NCI-H526 treated with DMSO at 0.1 percent for 48 hours (cell line): ENCODE results near the gene LUZP2.

Source experiments
- DNase-seq: peaks from one replicate; lab custom pipeline; 2025; lab: John Stamatoyannopoulos, UW

Gene LUZP2

DNA sequence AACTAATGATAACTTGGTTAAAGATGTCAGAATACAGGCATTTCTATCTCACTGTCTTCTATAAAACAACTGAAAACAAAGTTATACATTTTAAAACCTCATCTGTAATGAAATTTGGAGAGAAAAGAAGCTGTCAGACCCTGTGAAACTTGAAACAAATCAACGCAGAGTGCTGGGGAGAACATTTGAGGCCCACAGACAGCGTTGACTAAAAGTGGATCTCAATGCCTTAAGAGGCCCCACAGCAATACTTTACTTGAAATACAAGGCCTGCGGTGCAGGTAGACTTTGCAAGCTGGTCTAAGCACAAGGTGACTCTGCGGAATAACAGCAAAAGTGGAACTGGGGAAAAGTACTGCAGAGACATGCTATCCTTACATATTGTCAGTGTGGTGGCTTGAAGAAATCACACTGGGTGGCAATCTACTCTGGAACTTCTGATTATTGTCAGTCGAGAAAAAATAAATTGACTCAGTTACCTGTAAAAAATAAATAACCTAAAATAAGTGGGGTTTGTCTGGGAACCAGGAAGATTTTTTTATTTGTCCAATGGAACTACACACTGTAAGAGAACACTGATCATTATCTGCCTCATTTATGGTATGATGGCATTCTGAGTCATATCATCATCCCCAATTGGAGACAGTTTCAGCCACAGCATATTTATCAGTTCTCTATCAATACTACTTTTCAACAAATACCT lies 138.9 kb downstream of the LUZP2 start:
- no peak for DNase-seq

GRCh38 chr11:24636291-24636629 lies 139.4 kb downstream of the LUZP2 start:
- DNase-seq: no peak

- DNase-seq: no peak
These were observed 140.7 kb downstream of the LUZP2 start for GRCh38 chr11:24637520-24637919.

DNA sequence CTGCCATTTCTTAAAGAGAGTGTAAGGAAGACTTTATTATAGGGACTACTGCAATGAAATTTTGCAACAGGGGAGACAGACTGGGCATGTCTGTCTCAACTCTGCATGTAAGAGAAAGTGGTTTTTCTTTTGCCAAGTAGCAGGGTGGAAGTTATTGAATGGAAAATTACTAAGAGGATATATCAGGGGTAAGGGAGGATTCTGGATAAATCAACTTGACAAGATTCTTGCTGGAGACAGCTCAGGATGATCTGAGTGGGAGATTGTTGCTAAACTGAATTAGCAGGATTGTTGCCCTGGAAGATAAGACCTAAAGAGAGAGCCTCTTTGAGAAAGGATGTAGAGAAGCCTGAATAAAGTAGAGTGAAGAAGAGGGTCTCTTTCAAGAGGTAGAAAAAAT lies 145.8 kb downstream of the LUZP2 start:
- DNase-seq: no peak

DNA sequence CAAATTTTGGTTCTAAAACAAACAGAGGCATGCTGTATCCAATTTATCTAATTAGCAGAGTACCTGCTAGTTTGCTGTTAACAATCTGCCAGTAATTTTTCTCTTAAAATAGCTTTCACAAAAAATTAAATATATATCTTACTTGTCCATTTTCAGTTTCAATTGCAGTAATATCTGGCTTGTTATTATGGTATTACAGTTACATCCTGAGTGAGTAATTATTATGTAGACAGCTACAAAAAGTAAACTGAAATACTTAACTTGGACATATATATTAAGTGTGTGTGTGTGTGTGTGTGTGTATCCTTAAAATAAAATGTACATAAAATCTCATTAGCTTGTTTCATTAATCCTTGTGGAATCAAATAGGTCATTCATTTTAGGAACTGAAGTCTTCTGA lies 148.7 kb downstream of the LUZP2 start:
- no peak for DNase-seq

DNA sequence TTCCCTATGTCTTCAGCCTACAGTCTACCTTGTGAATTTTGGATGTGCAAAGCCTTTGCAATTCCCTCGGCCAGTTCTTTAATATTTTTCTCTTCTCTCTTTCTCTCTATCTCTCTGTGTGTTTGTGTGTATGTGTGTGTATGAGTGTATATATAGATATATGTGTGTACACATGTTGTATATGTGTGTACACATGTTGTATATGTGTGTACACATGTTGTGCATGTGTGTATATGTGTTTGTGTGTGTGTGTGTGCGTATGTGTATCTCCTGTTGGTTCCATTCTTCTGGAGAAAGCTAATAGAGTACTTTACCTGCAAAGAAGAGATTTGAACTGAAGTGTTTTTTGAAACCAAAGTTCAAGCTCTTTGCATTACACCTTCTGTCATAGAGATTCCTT lies 155.0 kb downstream of the LUZP2 start:
- no peak for DNase-seq

DNA sequence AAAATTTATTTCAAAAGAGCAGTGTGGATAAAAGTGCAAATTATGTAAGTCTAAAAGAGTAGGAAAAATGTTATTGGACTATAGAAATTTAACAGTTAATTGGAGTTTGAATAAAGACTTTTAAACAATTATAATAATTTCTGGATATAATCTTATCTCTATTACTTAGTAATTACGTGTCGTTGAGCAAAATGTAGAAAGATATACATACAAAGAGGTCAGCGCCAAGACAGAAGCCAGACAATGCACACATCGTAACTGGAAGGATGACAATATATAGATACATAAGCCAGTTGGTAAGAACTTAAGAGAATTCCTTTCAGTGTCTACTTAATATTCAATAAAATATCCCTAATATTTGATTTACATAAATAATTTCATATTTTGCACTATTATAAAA lies 157.0 kb downstream of the LUZP2 start:
- no peak for DNase-seq

DNA sequence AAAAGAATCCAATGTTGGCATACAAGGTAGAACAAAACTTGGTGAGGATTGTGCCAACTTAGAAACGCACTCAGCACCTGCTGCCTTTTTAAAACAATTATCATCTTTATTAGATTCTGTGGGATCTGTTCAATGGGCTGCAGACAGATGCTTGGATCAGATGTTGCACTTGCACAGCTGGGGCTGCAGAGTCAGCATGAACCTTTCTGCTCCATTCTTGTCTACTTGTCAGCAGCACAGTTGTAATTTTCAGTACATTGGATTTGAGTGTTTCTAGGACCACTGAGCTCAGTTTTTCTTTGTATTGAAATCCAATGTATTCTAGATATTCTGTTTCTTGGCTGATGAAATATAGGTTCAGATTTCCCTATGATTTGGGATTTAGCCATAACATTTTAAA lies 164.5 kb downstream of the LUZP2 start:
- no peak for DNase-seq

DNA sequence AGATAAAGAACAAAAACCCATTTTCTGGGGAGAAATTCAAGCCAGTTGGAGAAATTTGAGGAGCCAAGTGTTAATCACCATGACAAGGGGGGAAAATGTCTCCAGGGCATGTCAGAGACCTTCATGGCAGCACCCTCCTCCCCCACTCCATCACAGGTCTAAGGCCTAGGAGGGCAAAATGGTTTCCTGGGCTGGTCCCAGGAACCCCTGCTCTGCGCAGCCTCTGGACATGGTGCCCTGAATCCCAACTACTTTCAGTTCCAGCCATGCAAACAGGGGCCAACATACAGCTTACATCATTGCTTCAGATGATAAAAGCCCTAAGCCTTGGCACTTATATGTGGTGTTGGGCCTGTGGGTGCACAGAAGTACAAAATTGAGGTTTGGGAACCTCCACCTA lies 167.5 kb downstream of the LUZP2 start:
- DNase-seq: no peak

DNA sequence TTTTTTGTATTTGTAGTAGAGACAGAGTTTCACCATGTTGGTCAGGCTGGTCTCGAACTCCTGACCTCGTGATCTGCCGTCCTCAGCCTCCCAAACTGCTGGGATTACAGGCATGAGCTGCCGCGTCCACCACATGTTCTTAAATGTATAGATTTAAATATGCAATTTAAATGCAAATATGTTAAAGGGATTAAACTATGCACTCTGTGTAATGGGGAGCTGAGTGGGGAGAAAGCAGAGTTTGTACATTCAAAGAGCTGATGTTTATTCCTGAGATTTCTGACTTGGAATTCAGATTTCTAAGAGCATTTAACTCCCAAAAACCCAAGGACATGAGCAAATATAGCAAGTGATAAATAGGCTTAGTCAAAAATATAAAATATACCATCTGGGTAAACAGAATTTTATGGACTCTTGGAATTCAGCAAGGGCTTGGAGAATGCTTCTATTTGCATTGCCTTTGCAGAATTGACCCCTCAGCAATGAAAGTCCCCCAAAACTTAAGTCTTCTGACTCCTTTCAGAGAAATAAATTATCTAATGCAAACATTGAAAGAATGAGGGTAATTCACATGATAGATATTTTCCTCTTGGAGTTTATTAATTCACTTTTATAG lies 170.6 kb downstream of the LUZP2 start:
- DNase-seq: no peak

DNA sequence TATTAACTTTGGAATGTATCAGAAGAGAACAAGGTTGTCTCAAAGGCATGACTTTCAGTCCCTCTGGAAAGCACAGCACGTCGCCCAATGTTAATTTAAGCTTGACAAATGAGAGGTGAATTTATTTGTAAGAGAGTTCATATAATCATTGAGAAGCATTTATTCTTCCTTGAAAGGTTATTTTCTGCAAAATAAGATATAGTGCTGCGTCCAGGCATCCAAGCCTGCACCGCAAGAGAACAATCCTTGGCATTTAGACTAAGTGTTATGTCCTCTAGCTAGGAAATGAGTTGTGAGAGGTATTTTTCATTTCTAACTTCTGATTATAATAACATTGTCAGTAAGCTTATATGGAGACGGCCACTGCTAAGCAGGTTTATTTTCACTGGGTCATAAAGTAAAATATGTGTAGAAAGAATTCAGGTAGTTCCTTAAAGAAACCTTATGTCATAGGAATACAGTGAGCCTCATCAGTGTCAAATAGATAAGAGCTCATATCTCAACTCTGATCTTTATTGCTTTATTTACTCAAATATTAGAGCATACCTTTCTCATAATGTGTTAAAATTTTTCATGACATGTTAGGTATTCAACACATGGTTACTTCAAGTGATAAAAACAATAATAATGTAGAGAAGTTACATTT lies 182.0 kb downstream of the LUZP2 start:
- no peak for DNase-seq

GRCh38 chr11:24679821-24680351 lies 183.0 kb downstream of the LUZP2 start:
- DNase-seq: no peak

- no peak for DNase-seq
These were observed 186.7 kb downstream of the LUZP2 start for GRCh38 chr11:24683583-24683982.

GRCh38 chr11:24685821-24686220 lies 189.0 kb downstream of the LUZP2 start:
- no peak for DNase-seq

- no peak for DNase-seq
These were observed 190.8 kb downstream of the LUZP2 start for GRCh38 chr11:24687531-24688147.

DNA sequence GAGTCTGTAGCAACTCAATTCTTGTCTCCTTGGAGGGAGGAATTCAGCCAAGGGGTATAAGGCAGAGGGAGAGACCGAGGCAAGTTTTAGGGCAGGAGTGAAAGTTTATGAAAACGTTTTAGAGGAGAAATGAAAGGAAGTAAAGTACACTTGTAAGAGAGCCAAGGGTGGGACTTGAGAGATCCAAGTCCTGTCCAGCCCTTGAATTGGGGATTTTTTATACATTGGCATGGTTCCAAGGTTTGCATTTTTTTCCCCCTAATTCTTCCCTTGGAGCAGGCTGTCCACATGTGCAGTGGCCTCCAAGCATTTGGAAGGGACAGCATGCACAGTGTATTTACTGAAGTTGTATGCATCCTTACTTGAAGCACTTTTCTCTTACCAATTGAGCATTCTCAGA lies 192.1 kb downstream of the LUZP2 start:
- DNase-seq: no peak

GRCh38 chr11:24697522-24698111 lies 200.8 kb downstream of the LUZP2 start:
- no peak for DNase-seq

DNA sequence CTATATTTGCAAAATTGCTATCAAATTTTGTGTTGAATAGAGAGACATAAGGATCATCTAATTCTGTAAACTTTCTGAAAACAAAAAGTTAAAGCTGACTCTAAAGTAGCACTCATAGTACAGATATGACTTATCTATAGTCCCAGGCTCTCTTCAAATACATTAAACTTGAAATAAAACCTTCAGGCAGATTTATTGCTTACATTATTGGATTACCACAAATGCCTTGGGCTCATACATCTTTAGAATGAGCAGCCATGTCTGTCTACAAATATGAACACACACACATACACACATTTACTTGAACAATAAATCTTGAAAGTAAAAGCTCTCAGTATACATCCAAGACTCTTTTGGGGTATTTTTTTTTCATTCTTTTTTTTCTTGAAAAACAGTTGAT lies 207.9 kb downstream of the LUZP2 start:
- DNase-seq: no peak

DNA sequence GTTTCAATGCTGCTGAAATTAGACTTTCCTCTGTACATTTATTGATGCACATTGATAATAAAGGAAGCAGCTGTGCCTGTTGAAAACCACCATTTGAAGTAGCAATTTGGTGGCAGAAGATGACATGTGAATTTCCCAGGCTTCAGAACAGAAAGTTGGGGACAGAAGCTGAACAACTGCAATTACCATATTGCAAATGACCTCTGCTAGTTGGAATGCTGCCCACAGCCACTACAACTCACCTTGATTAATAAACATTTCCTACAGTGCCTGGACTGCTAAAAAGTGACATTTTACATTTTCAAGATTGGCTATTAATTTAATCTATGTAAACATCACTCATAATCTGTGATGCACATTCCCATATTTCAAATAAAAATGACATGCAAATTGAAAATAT lies 208.6 kb downstream of the LUZP2 start:
- no peak for DNase-seq

GRCh38 chr11:24708616-24709015 lies 211.8 kb downstream of the LUZP2 start:
- DNase-seq: no peak

DNA sequence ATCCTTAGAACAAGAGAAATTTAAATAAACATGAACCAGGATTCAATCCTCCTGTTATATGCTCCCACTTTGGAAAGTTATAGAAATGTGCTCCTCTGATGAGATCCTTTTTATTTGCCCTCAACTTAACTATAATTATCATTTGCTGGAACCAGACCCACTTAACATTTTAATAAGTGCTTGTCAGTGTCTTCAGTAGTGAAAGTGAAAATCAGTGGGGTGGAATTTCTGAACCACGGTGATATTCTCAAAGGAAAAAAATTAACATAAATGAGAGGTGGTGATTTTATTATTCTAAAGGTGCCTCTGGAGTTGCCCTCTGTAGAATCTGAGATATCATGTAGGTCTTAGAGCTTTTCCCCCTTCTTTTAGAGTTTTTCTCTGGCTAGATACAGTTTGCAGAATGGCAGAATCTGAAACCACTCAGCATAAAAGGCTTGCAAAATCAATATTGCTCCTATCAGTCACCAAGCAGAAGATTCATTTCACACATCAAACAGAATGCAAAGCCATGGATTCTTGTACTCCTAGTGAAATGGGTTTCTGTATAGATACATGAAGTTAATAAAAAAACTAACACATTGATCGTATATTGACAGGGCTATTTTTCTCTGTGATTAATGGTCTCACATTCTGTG lies 213.2 kb downstream of the LUZP2 start:
- DNase-seq: no peak

DNA sequence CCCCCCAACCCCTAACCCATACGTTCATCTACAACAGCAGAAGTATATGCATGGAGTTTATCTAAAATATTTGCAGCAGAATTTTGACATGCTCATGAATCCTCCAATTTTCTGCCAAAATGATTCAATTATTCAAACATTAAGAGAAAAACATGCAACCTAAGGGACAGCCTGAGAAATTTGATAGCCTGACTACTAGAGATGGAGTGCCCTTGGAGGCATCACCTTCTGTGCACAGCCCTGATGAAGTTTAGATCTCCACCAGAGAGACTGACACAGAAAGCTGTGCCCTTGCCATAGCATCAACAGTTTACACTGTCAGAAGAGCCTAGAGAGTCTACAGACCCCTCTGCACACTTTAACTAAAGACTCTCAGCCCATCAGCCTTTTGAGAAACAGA lies 217.7 kb downstream of the LUZP2 start:
- DNase-seq: no peak
